K562 (cell line): ENCODE results near the gene SLC46A3.

Experiments
- ESRRA ChIP-seq: fragments of 450-650 bp; IDR thresholded peaks from 2 replicates; pipeline ENCODE4 v1.6.1; 2014; ENCODE audit warnings: low read depth, mild to moderate bottlenecking, moderate library complexity, borderline replicate concordance
- ETV5 ChIP-seq: sonication (generic); formaldehyde crosslinking; IDR thresholded peaks from 2 replicates; pipeline ENCODE4 v1.4.0; 2020; ENCODE audit warnings: low read depth, mild to moderate bottlenecking, missing genetic modification reagents
- GATAD2B ChIP-seq: fragments of 450-650 bp; IDR thresholded peaks from 2 replicates; pipeline ENCODE4 v1.6.1; 2017; ENCODE audit warnings: mild to moderate bottlenecking, borderline replicate concordance
- IRF2 ChIP-seq: sonication (generic); formaldehyde crosslinking; IDR thresholded peaks from 2 replicates; pipeline ENCODE4 v1.8.1; 2022; ENCODE audit warnings: mild to moderate bottlenecking, missing genetic modification reagents
- NCOA2 ChIP-seq, 2 experiments: fragments of 450-650 bp; IDR thresholded peaks; 2 replicates each; pipeline ENCODE4 v1.6.1; 2018; ENCODE audit warnings: mild to moderate bottlenecking in 2 of 2, moderate library complexity in 1 of 2; ENCODE audit not compliant: partially characterized antibody in 2 of 2
- POU5F1 ChIP-seq: fragments of 150-350 bp; IDR thresholded peaks from 2 replicates; pipeline ENCODE4 v1.6.1; 2014; ENCODE audit warnings: borderline replicate concordance, low read length, low read depth, mild to moderate bottlenecking; ENCODE audit not compliant: partially characterized antibody
- PRPF4 ChIP-seq: fragments of 200-400 bp; formaldehyde crosslinking; IDR thresholded peaks from one replicate; pipeline ENCODE4 v1.6.1; 2017; ENCODE audit warnings: low read length, low read depth, mild to moderate bottlenecking; ENCODE audit not compliant: insufficient read depth, poor library complexity, severe bottlenecking
- SIRT6 ChIP-seq: IDR thresholded peaks from one replicate; pipeline ENCODE4 v1.6.1; 2012; ENCODE audit warnings: low read depth, mild to moderate bottlenecking, control low read depth, inconsistent platforms, low read length, moderate library complexity
- TCF7 ChIP-seq: sonication (generic); IDR thresholded peaks from 2 replicates; pipeline ENCODE4 v1.6.1; 2016; ENCODE audit warnings: antibody characterized with exemption, borderline replicate concordance
- ZFP30 ChIP-seq: fragments of 250-450 bp; sonication (Bioruptor Pico); IDR thresholded peaks from 2 replicates; pipeline ENCODE4 v1.8.0; 2022; ENCODE audit warnings: moderate library complexity, mild to moderate bottlenecking, inconsistent platforms, borderline replicate concordance
- ZNF766 ChIP-seq: fragments of 200-800 bp; sonication (Bioruptor generic); conservative IDR thresholded peaks from 2 replicates; pipeline ENCODE4 v1.6.1; 2016; ENCODE audit warnings: missing genetic modification characterization, missing compliant biosample characterization
- TF ChIP-seq, protein P1 (sequence below), 2 experiments: fragments of 200-800 bp in 1 of 2; sonication (Bioruptor generic) in 1 of 2; sonication (generic) in 1 of 2; formaldehyde crosslinking in 1 of 2; IDR thresholded peaks in 1 of 2; conservative IDR thresholded peaks in 1 of 2; 2 replicates each; pipeline versions ENCODE4 v1.5.0 to v1.6.1; 2016 to 2020; ENCODE audit warnings: missing compliant biosample characterization in 1 of 2, missing genetic modification characterization in 1 of 2, missing genetic modification reagents in 1 of 2
- TF ChIP-seq, protein P2 (sequence below): fragments of 450-650 bp; IDR thresholded peaks from 2 replicates; pipeline ENCODE4 v1.6.1; 2016; ENCODE audit warnings: missing biosample characterization, missing genetic modification characterization
- TF ChIP-seq, protein P3 (sequence below), 3 experiments: IDR thresholded peaks in 2 of 3; conservative IDR thresholded peaks in 1 of 3; 2 replicates each; pipeline ENCODE4 v1.5.1; 2011 to 2012; ENCODE audit warnings: low read length in 3 of 3, mild to moderate bottlenecking in 3 of 3, control low read depth in 2 of 3, improper control_type of control experiment in 1 of 3, inconsistent platforms in 1 of 3, low read depth in 1 of 3, mixed read lengths in 1 of 3, moderate library complexity in 1 of 3; ENCODE audit not compliant: insufficient read depth in 2 of 3

DNA sequence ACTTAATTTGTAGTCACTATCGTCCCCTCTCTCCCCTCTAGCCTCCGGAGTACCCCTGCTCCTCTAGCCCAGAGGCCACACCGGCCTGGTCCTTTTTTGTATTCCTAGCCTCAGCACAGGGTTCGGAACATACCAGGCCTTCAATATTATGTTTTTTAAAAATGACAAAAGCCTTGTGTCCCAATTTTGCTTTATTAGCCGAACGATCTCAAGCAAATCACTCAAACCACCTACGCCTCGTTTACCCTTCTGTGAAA lies 60.3 kb downstream of the SLC46A3 start:
- TF ChIP-seq NCOA2 (IDR thresholded peaks at IDR 0.05; ENCODE audit: partially characterized antibody in 2 of 2) (no peak), GATAD2B (no peak), IRF2 (CRISPR knock-in tag) (no peak), ZFP30 (CRISPR knock-in tag) (no peak), ETV5 (no peak), ESRRA (no peak), ZNF766 (no peak), SIRT6 (no peak), PRPF4 (no peak), POU5F1 (no peak), TCF7 (no peak)
- TF ChIP-seq, protein P1, sequence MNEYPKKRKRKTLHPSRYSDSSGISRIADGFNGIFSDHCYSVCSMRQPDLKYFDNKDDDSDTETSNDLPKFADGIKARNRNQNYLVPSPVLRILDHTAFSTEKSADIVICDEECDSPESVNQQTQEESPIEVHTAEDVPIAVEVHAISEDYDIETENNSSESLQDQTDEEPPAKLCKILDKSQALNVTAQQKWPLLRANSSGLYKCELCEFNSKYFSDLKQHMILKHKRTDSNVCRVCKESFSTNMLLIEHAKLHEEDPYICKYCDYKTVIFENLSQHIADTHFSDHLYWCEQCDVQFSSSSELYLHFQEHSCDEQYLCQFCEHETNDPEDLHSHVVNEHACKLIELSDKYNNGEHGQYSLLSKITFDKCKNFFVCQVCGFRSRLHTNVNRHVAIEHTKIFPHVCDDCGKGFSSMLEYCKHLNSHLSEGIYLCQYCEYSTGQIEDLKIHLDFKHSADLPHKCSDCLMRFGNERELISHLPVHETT (CRISPR knock-in tag; conservative IDR thresholded peaks at IDR 0.05 in 1 of 2, IDR thresholded peaks at IDR 0.05 in 1 of 2) = no peak
- TF ChIP-seq, protein P2, sequence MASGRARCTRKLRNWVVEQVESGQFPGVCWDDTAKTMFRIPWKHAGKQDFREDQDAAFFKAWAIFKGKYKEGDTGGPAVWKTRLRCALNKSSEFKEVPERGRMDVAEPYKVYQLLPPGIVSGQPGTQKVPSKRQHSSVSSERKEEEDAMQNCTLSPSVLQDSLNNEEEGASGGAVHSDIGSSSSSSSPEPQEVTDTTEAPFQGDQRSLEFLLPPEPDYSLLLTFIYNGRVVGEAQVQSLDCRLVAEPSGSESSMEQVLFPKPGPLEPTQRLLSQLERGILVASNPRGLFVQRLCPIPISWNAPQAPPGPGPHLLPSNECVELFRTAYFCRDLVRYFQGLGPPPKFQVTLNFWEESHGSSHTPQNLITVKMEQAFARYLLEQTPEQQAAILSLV (tag) = no peak
- TF ChIP-seq, protein P3, sequence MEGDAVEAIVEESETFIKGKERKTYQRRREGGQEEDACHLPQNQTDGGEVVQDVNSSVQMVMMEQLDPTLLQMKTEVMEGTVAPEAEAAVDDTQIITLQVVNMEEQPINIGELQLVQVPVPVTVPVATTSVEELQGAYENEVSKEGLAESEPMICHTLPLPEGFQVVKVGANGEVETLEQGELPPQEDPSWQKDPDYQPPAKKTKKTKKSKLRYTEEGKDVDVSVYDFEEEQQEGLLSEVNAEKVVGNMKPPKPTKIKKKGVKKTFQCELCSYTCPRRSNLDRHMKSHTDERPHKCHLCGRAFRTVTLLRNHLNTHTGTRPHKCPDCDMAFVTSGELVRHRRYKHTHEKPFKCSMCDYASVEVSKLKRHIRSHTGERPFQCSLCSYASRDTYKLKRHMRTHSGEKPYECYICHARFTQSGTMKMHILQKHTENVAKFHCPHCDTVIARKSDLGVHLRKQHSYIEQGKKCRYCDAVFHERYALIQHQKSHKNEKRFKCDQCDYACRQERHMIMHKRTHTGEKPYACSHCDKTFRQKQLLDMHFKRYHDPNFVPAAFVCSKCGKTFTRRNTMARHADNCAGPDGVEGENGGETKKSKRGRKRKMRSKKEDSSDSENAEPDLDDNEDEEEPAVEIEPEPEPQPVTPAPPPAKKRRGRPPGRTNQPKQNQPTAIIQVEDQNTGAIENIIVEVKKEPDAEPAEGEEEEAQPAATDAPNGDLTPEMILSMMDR (IDR thresholded peaks at IDR 0.05 in 2 of 3, conservative IDR thresholded peaks at IDR 0.05 in 1 of 3; ENCODE audit: insufficient read depth in 2 of 3, low read depth in 1 of 3, low read length in 3 of 3) = no peak
